OCI-LY1 (cell line): ENCODE measurements around the gene CCM2.
A peak's percentile ranks its signal among the peaks of the same experiment; 100 is the strongest.

Experiments
- EZH2 ChIP-seq: fragments of 200-600 bp; sonication (generic), shearing (Covaris generic); IDR thresholded peaks from 2 replicates; pipeline ENCODE4 v1.8.0; 2017; ENCODE audit warnings: borderline replicate concordance, mixed run types, mild to moderate bottlenecking, antibody characterized with exemption, low read length, moderate library complexity, mixed read lengths
- TF ChIP-seq, protein P1 (sequence below): fragments of 200-600 bp; sonication (generic), shearing (Covaris generic); IDR thresholded peaks from 2 replicates; pipeline ENCODE4 v1.5.1; 2017; ENCODE audit warnings: mild to moderate bottlenecking, antibody characterized with exemption, low read length, moderate library complexity, mixed read lengths

DNA sequence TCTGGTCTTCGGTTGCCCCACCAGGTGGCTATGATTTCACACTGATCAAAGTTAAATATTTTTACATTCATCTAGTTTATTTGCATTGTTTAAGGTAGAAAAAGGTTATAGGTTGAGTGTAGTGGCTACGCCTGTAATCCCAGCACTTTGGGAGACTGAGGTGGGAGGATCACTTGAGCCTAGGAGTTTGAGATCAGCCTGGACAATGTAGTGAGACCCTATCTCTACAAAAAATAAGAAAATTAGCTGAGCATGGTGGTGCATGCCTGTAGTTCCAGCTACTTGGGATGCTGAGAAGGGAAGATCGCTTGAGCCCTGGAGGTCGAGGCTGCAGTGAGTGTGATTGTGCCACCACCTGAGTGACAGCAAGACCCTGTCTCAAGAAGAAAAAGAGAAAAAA, 3.8 kb downstream of the CCM2 start:
- TF ChIP-seq EZH2 = no peak
- TF ChIP-seq, protein P1, sequence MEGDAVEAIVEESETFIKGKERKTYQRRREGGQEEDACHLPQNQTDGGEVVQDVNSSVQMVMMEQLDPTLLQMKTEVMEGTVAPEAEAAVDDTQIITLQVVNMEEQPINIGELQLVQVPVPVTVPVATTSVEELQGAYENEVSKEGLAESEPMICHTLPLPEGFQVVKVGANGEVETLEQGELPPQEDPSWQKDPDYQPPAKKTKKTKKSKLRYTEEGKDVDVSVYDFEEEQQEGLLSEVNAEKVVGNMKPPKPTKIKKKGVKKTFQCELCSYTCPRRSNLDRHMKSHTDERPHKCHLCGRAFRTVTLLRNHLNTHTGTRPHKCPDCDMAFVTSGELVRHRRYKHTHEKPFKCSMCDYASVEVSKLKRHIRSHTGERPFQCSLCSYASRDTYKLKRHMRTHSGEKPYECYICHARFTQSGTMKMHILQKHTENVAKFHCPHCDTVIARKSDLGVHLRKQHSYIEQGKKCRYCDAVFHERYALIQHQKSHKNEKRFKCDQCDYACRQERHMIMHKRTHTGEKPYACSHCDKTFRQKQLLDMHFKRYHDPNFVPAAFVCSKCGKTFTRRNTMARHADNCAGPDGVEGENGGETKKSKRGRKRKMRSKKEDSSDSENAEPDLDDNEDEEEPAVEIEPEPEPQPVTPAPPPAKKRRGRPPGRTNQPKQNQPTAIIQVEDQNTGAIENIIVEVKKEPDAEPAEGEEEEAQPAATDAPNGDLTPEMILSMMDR = peak; percentile 10; the same call in 1 of the 2 replicates
